Thyroid gland (tissue), 4 donors: ENCODE data around the gene HRH1.

Experiments
- POLR2A ChIP-seq, 2 donors: fragments of 450-650 bp; IDR thresholded peaks; one replicate each; pipeline ENCODE4 v1.6.1; 2017; ENCODE audit warnings: antibody characterized with exemption in 2 of 2, mild to moderate bottlenecking in 2 of 2, moderate library complexity in 1 of 2
- TF ChIP-seq, protein P1 (sequence below), 6 experiments: fragments of 200-600 bp in 3 of 6; fragments of 450-650 bp in 3 of 6; sonication (generic) in 3 of 6; IDR thresholded peaks; one replicate each; pipeline ENCODE4 v1.5.1; 2016 to 2019; ENCODE audit warnings: antibody characterized with exemption in 6 of 6, mild to moderate bottlenecking in 2 of 6, inconsistent platforms in 1 of 6, moderate library complexity in 1 of 6

DNA sequence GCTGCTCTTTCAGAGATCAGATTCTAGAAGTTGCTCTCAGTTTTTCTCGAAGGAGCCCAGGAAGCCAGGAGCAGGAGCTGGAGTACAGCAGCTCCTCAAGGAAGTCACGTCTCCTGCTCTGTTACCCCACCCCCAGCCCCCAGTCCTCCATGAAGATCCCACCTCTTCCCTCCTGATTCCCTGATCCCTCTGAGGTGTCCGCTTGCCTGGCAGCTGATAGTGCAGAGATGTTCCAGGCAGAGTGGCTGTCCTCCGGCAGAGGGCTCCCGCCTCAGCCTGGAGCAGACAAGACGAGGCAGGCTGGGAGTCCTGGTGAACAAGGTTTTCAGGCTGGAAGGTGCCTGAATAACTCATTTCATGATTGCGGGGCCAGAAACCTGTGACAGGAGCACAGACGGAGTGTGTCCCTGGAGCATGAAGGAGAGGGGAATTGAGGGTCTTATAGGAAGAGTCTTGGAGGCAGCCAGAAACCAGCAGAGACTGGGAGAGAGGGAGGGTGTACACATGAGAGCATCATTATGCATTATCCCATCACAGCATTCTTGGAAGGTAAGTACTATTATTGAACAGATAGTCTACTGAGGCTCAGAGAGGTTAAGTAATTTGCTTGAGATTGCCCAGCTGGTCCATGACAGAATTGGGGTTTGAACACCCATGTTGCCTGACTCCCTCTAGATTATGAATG, 1.2 kb downstream of the HRH1 start:
- TF ChIP-seq POLR2A (IDR thresholded peaks at IDR 0.05), result no peak
- TF ChIP-seq, protein P1, sequence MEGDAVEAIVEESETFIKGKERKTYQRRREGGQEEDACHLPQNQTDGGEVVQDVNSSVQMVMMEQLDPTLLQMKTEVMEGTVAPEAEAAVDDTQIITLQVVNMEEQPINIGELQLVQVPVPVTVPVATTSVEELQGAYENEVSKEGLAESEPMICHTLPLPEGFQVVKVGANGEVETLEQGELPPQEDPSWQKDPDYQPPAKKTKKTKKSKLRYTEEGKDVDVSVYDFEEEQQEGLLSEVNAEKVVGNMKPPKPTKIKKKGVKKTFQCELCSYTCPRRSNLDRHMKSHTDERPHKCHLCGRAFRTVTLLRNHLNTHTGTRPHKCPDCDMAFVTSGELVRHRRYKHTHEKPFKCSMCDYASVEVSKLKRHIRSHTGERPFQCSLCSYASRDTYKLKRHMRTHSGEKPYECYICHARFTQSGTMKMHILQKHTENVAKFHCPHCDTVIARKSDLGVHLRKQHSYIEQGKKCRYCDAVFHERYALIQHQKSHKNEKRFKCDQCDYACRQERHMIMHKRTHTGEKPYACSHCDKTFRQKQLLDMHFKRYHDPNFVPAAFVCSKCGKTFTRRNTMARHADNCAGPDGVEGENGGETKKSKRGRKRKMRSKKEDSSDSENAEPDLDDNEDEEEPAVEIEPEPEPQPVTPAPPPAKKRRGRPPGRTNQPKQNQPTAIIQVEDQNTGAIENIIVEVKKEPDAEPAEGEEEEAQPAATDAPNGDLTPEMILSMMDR (IDR thresholded peaks at IDR 0.05), result peak in 5 of 6 experiments; percentile 10 to 58 (median 45)
